ENCODE results near the gene IFRD1.
"Not testable (repeated sequence)": the region's sequence is repeated elsewhere in the genome, so short reads cannot be mapped to it uniquely, and the experiment has no call there.

The IFRD1 gene

DNA sequence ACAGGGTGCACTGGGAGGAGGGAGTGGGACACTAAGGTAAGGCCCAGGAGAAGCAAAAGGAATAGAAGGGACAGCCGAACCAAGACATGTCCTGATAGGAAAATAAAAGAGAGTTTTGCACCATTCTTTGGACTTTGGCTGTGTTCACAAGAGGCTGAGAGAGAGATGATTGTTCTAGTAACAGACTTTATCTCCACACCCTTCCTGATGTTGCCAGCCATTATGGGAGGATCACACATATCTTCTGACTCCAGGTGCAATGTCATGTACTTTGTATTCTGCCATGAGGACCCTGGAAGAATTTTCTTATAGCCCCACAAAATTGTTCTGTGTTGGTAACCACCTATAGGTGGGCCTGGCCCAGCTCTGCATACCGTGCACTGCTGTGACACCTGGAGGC, 41.9 kb downstream of the IFRD1 start:
- DNase-seq, result no peak

DNA sequence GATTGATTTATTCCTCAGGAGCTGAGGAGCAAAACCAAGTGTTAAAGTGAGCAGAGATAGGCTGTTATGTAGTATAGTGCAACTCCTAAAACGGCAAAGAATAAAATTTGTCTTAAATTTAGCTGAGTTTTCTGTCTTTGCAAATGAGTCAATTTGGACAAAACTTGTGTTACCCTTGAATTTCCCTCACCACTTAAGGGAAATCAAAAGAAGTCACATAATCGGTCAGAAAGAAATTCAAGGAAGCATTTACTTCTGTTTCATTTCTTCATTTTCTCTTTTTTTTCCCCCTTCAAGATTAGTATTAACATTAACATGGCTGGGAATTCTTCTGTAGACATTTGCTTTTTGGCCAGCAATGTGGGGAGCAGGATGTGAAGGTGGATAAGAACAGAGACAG, 44.4 kb downstream of the IFRD1 start:
- no peak for DNase-seq

DNA sequence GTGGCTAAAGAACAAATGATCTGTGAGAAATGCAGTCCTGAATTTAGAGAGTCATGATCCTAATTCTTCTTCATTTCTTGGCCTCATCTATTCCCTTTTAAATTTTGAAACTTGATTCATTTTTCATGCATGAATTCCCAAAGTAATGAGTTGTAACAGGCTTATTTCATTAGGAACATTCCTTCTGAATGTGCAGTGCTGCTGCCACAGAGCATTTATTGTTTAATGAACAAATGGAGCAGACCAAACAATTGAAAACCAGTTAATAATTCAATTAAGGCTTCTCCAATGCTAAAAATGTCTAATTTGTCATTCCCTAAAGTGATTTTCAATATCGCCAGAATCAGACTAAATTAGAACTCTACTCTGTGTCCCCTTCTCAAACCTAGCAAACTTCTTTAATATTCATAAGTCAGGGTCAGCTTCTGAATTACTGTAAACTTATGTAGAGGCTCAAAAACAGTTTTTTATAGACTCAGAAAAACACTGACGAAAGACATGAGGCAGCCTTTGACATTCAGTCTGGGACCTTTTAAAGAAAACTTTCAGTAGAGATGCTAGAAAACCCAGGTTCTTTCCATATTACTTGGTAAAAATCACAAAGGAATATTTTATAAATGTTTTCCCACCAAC, 45.0 kb downstream of the IFRD1 start:
- DNase-seq, result no peak

DNA sequence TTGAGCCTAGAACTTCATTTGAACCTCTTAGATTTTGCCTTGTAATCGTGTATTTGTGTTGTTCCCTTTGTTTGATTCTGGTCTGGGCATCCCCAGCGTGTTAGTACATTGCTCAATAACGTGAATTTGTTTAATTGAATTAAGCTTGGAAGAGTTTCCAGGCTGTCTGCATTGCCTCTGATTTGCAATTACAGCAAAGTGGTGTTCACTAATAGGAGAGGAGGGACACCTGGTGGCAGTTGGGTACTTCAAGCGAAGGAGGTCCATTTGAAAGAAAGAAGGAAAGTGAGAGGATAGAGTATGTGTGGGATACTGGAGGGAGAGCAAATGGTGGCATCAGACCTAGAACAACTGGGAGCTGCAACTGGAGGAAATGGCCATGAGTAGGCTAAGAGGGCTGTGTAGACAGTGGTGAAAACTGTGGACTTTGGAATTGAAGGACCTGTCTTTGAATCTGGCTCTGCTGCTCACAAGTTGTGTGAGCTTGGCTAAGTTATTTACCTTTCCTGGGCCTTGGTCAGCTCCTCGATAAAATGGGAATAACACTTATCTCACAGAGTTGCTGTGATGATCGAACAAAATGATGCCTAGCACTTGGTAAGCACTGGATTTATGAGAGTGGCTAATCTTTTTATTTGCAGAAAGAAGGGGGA, 45.7 kb downstream of the IFRD1 start:
- peak; percentile 46 for DNase-seq

DNA sequence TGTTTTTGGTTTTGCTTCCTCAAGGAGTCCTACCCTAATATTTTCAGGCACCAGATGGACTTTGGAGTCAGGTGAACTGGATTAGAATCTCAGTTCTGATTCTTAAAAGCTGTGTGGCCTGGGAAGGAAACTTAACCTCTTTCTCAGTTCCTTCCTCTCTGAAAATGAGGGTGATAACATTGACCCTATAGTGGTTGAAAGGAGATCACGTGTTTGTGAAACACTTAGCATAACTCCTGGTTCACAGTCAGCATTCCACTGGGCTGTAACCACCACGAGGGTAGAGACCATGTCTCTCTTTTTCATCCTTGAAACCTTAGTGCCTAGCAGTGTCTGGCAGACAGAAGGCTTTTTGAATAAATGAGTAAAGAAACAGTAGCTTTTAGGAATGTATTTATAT, 47.2 kb downstream of the IFRD1 start:
- DNase-seq, result no peak

DNA sequence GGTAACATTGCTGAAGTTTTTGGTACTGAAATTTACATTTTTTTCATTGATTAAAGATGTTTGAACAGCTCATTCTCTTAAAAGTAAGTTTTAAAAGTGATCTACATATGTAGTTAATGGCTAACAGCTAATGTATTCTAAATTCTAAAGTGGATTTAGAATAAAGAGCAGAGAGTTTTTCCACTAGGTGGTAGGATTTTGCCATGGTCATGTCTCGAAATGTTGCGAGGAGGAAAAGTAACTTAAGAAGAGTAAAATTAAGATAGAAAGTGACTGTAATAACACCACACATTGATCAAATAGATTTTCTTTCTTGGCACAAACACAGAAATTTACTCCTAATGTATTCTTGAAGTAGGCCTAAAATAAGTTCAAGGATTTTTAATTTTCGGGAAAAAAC, 50.4 kb downstream of the IFRD1 start:
- no peak for DNase-seq

DNA sequence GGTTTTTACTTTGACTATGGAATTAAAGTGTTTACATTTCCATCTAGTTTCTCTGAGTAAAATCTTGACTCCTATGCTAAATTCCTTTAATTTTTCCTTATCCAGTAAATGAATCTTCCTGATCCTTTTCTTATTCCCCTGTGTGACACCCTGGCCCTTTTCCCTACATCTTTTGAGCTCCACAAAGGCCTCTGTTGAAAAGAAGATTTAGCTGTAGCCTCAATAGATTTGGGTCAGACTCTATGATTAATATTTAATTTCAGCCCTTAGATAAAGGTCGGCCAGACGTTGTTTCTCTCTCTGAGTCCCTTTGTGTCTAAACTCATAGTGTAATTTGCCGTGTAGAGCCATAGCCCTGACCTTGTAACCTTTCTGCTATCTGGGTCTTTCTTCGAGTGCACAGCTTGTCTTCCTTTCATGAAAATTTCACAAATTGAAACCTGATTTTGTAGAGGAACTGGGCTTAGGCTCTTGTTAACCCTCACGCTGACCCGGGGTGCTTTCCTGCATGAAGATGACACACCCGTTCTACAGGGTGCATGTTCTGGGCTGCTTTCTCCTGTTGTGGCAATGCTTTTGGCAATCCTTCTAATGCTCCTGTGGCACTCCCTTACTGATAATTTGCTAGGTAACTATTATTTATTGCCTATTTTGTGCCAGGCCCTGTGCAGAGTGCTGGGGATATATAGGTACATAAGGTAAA, 51.7 kb downstream of the IFRD1 start:
- DNase-seq, result no peak

DNA sequence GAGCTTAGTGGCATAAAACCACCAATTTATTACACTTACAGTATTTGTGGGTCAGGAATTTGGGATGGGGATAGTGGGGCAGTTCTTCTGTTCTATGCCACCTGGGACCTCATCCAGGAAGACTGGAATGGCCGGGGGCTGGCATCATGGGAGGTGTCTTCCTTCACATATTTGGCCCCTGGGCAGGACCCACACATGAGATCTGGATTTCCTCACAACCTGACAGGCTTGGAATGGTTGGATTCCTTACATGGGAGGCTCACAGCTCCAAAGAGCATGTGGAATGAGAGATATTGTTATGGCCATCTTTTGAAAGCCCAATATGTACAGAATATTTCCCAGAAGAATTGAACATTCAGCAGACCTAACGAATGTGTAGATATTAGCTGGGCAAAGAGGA, 52.4 kb downstream of the IFRD1 start:
- no peak for DNase-seq

DNA sequence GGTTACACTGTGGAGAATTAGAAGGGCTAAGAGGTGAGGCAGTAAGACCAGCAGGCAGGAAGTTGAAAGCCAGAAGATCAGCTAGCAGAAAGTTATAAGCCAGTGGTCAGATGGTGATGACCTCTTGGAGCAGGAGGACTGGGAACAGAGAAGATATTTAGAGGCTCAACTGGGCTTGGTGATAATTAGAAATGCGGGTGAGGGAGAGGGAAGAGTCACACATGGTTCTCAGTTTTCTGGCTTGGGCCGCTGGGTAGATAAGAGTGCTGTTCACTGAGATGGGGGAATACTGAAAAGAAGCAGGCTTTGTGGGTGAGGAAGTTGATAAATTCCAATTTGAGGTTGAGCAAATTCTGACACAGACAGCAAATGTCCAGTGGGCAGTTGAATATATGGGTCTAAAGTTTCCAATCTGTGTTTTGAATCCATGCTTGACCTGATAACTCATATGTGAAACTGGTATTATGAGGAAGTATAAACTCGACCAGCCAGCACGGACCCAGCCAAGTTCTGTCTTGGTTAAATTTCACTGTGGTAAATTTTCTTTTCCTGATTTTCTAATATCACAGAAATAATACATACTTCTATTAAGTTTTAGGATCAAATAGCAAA, 53.2 kb downstream of the IFRD1 start:
- no peak for DNase-seq

DNA sequence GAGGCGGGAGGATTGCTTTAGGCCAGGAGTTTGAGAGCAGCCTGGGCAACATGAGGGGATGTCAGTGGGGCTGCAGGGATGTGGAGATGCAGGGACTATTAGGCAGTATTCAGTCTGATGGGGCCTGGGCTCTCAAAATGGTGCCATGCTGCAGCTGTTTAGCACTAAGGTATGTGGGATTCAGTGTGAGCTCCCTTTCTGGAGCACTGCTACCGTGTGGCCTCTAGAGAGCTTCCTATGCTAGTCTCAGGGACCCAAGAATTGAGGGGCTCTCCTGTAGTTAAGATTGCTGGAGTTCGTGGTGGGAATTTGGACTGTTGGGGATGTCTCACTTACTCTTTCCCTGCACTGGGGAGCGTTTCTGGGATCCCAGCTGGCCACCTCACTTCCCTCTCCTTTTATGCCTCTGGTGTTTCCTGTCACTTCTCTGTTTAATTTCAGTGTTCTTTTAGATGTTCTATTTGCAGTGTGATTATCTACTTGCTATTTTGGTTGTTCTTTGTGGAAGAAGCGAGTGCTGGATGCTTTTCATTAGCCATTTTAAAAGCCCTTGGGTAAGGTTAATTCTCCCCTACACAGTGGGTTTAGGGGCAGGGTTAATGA, 53.9 kb downstream of the IFRD1 start:
- no peak for DNase-seq

DNA sequence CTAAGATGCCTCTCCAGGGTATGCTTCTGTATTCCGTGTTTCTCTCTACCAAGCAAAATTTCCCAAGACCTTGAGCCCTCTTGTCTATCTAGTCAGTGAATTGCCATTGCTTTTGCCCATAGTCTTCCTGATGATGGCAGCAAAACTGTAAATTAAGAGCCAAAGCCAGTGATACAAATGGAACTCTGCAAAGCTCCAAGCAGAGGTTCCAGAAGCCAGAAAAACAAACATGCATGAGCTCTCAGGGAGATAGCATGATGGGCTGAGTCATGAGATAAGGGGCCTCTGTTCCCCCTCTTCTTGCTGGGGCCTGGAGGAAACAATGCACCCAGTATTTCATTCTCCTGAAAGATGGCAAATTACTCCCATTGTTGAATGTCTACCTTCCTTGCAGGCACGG, 55.2 kb downstream of the IFRD1 start:
- DNase-seq, result peak; percentile 35

DNA sequence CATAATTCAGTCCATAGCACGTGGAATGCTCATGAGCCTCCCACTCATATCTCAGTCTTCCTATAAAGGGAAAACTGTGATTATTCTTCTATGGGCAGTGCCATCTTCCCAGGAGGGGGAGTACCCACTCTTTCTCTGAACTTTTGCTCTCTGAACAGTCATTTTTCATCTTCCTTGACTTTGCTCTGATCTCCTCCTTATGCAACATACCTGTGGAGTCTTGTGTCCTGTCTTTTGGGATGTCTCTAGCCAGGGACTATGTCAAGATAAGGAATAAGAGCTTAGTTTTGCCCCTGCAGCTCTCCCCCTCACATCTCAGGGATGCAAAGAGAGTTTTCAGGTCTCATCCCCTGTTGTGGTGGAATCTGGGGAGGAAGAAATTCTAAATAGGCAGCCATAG, 58.1 kb downstream of the IFRD1 start:
- DNase-seq, result no peak

DNA sequence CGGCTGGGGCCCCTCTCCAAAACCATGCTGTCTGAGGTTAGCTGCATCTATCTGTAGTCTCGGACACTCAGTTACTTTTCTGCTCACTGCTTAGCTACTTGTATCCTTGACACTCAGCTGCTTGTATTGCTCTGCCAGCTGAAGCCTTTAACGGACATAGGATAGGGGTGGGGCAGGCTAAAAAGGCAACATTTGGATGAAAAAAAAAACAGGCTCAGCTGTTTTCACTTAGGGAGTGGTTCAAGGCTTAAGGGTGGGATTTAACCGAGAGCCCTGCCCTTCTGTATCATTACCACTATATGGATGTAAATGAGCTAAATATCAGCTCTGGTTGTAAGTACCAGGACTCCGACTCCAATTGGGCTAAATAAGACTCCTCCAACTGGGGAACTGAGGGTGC, 59.1 kb downstream of the IFRD1 start:
- no peak for DNase-seq

DNA sequence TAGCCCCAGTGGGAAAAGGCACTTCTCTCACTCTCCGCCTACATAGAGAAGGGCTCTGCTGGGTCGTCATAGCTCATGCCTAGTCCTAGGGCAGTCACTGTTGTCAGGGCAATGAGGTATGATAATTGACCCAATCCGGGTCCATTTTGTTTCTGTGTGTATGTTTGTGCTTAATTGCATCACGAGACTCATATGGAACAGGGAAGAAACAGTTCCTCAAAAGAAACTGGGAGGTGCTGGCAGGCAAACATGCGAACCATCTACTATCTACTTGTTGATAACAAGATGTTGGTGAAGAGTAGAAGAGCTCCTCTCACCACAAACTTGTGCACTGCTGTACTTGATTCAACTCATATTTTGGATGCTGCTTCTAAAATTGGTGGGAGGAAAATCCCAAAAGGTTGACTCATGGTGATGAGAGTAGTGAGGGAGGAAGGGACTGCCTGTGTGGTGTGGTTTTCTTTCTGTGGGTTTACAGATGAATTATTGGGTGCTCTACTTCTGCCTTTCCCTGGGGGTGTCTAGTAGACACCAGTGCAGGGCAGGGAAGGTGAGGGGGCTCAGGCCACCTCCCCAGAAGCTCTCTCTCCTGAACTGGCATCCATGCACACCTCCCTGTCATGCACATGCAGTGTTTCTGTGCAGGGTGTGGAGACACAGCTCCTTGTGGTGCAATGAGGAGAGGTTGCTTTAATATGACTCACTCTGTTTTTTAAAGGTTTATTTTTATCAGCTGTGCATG, 59.9 kb downstream of the IFRD1 start:
- DNase-seq, result no peak

DNA sequence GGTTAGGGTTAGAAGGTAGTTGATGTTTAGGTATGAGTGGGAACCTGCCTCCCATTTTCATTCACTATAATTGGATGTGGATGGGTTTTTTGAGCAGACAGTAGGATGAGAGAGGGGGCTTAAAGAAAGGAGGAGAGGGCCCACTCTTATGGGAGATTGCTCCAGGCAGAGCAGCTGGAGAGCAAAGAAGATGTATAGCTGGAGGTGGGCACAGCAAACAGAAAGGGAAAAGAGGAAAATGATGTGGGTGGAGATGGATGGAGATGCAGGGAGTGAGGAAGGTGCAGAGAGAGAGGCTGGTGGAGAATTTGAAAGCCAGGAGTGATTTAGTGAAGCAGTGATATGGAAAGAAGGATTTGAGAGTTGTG, 60.5 kb downstream of the IFRD1 start:
- DNase-seq, result no peak

DNA sequence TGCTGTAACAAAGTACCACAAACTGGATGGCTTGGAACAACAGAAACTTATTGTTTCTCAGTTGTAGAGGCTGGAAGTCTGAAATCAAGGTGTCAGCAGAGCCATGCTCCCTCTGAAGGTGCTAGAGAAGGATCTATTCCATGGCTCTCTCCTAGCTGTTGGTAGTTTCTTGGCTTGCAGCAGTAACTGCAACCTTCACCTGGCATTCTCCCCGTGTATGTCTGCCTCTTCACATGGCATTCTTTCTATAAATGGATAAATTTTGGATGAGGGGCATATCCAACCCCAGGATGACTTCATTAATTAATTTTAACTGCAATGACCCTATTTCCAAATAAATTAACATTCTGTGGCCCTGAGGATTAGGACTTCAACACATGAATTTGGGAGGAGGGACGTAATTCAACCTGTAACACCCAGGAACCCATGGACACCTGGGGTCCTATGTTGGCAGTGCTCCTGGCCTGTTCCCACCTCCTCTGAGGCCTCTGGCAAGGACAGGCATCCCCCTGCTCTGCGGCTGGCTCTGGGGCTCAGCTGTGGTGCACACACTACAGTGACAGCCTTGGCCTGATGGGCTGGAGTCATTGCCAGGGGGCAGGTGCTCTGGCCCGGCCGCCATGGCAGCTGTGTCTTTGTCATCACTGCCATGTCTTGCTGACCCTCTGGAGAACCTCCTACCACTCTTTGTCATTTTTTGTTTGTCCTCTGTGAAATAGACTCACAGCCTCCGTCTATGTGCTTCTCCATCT, 61.4 kb downstream of the IFRD1 start:
- no peak for DNase-seq

DNA sequence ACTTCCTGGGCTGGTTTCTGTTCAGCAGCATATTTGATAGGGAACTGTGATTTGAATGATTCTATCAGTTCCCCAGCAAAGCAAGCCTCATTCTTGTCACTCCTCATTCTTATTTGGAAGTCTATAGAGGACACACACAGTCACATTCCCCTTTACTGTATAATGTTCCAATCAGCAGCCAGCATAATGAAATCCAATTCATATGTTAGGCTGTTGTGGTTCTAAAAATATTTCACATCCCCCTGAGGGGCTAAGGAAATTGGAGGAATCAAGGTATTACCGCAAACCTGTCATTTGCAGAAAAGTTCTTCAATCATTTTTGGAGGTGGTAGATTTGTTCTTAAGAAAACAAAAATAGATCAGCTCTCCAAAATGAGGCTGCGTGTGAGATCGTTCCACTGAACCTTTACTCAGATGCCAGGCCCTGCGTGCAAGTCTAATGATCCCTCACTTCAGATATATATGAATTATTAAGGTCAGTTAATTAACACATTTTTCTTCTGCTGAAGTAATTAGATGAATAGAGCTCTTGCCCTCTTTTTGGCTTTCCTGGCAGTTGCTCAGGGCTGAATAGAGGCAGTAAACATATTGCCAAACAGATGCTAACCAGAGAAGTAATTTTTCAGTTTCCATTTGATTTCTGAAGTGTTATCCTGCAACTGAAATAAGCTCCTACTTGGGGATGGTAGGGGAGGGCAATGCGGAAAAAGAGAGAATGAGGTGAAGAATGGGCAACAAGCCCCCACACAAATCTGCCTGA, 62.4 kb downstream of the IFRD1 start:
- no peak for DNase-seq

DNA sequence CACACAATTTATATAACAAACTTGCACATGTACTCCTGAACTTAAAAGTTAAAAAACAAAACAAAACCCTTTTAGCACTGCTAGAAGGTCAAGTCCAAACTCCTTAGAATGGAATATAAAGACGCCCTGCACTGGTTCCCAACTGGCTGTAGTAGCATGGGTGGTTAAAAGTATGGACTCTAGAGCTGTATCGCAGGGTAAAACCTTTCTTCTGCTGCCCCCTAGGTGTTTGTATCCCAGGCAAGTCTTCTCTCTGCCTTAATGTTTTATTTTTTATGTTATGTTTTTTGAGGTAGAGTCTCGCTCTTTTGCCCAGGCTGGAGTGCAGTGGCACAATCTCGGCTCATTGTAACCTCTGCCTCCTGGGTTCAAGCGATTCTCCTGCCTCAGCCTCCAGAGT, 65.7 kb downstream of the IFRD1 start:
- no peak for DNase-seq

DNA sequence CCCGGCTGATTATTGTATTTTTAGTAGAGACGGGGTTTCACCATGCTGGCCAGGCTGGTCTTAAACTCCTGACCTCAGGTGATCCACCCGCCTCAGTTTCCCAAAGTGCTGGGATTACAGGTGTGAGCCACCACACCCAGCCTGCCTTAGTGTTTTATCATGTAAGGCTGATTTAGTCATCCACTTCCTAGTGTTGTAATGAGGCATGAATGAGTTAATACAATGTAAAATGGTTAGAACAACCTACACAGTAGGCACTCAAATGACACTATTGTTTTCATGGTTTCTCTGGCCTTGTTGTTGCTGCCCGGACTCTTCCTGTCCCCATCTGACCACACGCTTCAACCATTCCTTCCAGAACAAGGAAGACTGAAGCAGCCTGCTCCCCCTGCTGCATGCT, 66.2 kb downstream of the IFRD1 start:
- DNase-seq, result not testable (repeated sequence)

DNA sequence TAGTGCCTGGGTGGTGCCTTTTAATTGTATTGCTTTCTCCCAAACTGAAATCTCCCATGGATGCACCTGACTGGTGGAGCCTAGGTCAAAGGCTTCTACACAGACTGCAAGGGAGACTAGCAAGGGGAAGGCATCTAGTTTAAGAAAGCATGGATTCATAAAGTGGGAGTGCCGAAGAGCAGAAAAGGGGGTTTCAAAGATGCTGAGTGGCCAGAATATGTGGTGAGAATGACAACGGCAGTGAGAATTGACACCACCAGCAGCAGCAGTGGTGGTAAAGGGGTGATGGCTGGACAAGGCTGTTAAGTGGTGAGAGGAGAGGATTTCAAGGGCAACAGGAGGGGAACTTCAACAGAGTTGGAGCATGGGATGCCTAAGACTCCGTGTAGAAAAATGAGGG, 67.2 kb downstream of the IFRD1 start:
- DNase-seq, result no peak

DNA sequence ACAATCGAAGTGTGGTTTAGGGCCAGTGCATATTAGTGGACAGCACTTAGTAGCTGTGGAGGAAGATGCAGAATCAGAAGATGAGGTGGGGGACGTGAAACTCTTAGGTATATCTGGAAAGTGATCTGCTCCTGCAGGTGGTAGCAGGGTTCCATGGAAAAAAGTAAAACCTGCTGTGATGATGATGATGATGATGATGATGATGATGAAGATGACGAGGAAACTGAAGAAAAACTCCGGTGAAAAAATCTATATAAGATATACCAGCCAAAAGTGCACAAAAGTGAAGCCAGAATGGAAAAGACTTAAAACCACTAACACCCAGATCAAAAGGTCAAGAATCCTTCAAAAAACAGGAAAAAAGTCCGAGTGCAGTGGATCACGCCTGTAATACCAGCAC, 70.5 kb downstream of the IFRD1 start:
- DNase-seq, result no peak

DNA sequence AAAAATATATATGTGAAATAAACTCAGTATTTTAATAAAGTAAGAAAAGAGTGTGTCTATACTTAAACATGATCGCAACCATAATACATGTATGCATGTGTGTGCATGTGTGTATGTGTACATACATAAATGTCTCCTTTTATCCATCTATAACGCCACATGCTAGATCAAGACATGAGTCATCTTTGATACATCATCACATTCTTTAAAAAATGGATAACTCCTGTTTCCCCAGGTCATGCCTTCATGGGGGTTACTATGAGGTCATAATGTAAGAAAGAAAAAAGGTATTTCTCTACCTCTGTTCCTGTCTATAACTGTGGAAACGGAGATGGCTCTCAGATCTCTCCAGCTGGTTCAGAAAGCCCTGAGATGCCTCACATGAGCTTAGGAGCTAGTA, 71.7 kb downstream of the IFRD1 start:
- no peak for DNase-seq
